Heart right ventricle (tissue), 16 donors: Measurements from ENCODE around the gene NOX3. TPM values are rescaled to one million over a fixed set of nuclear protein-coding genes. Genes with fewer than 3 reads are reported as not detected.
"Not testable (repeated sequence)": the region's sequence is repeated elsewhere in the genome, so short reads cannot be mapped to it uniquely, and the experiment has no call there.

Source experiments
- ATAC-seq, 8 donors: fragments of 200-7000 bp; cut with Tn5 transposase; one replicate each; pipeline ENCODE4 v1.9.1; 2020; ENCODE audit warnings: mild to moderate bottlenecking in 8 of 8, moderate library complexity in 8 of 8, moderate number of reproducible peaks in 1 of 8
- DNase-seq, 2 donors: peaks; one replicate each; pipeline ENCODE4 v3.0.0-alpha.2; 2020
- H3K27ac ChIP-seq, 10 donors: fragments of 200-600 bp; sonication (generic) in 2 of 10; one replicate each; pipeline versions ENCODE4 v1.5.0 to v1.8.0; 2020 to 2022; ENCODE audit warnings: mild to moderate bottlenecking in 3 of 10
- H3K27me3 ChIP-seq, 7 donors: fragments of 200-600 bp; one replicate each; pipeline ENCODE4 v1.8.0; 2021 to 2022; ENCODE audit warnings: mild to moderate bottlenecking in 2 of 7
- H3K36me3 ChIP-seq, 9 donors: fragments of 200-600 bp; sonication (generic) in 1 of 9; one replicate each; pipeline versions ENCODE4 v1.5.0 to v1.8.0; 2020 to 2022; ENCODE audit warnings: mild to moderate bottlenecking in 2 of 9
- H3K4me1 ChIP-seq, 9 donors: fragments of 200-600 bp; sonication (generic) in 1 of 9; one replicate each; pipeline versions ENCODE4 v1.5.0 to v1.8.0; 2020 to 2022; ENCODE audit warnings: mild to moderate bottlenecking in 4 of 9
- H3K4me3 ChIP-seq, 10 donors: fragments of 200-600 bp; sonication (generic) in 2 of 10; one replicate each; pipeline versions ENCODE4 v1.5.0 to v1.8.0; 2020 to 2022; ENCODE audit warnings: mild to moderate bottlenecking in 7 of 10, moderate library complexity in 2 of 10
- H3K9me3 ChIP-seq, 11 donors: fragments of 200-600 bp in 10 of 11; sonication (generic) in 2 of 11; one replicate each; pipeline versions ENCODE4 v1.5.0 to v1.8.0; 2013 to 2022; ENCODE audit warnings: mild to moderate bottlenecking in 2 of 11, control low read depth in 1 of 11, moderate library complexity in 1 of 11
- WGBS, 2 donors: extraction: QIAGEN DNeasy Blood & Tissue Kit; methylation state at CpG; one replicate each; pipeline ENCODE4 v1.1.7; 2013; ENCODE audit warnings: inconsistent platforms in 1 of 2; 5-methylcytosine and 5-hydroxymethylcytosine counted together
- intact Hi-C, 10 donors: fragments of 100-400 bp; cut with DNase I; formaldehyde crosslinking; loops; one replicate each; pipeline versions ENCODE4 v1.11.1 to v1.14.2; 2022
- polyA plus RNA-seq, 2 donors: library from polyadenylated mRNA; stranded (reverse); fragments of 200-250 nt; gene quantifications; one replicate each; pipeline ENCODE4 v1.2.3, GENCODE V29; 2013
- total RNA-seq, 10 donors: library from RNA; stranded (reverse); fragmentation: NEBNext Ultra II Directional in 3 of 10; extraction: Animal tissue kit (Norgen Biotek cat#: 25700) in 3 of 10; gene quantifications; one replicate each; pipeline versions ENCODE4 v1.2.1 to v1.2.4, GENCODE V29; 2021 to 2023
- TF ChIP-seq, protein P1 (sequence below), 9 donors: fragments of 200-600 bp; sonication (generic) in 2 of 9; IDR thresholded peaks; one replicate each; pipeline versions ENCODE4 v1.5.0 to v1.8.0; 2021 to 2022; ENCODE audit warnings: antibody characterized with exemption in 9 of 9, mild to moderate bottlenecking in 5 of 9, moderate library complexity in 1 of 9
- donor health status: Arrhythmogenic right ventricular cardiomyopathy.
- donor health status: ischemic (EF 13 %, LVEDD 7.1; RV severe dilation, severe dysfunction).
- donor health status: healthy with polysubstance abuse.
- donor health status: DM: no; HTN: yes; CAD: no.
- donor health status: DM: no; HTN: no; CAD: no.
- donor health status: ischemic (EF 25% LVEDD 6.9; RV normal size, moderate dysfunction).
- donor health status: ischemic (EF 25% LVEDD 5.7; RV mildly dilated, moderate dysfunction).
- donor health status: healthy.
- donor health status: DM: yes; HTN: yes; CAD: no.
- donor health status: Ischemic cardiomyopathy.
- donor health status: ischemic (EF 35%, LVEDD 5.7; RV mildly dilated, moderate dysfunction).
- donor health status: nonischemic (EF 11% LVEDD 7.7; RV severe dilation, severe dysfunction).
- donor health status: DM: yes; HTN: yes; CAD: no.
- donor health status: PGD.
- donor health status: ischemic (EF 29% LVEDD 5.4; RV normal size, mild dysfunction).
- donor health status: nonischemic (EF 23%, LVEDD 6.1; RV moderate dilation, normal function).

The NOX3 gene
- total and polyA plus RNA-seq, 12 donors, result not detected

DNA sequence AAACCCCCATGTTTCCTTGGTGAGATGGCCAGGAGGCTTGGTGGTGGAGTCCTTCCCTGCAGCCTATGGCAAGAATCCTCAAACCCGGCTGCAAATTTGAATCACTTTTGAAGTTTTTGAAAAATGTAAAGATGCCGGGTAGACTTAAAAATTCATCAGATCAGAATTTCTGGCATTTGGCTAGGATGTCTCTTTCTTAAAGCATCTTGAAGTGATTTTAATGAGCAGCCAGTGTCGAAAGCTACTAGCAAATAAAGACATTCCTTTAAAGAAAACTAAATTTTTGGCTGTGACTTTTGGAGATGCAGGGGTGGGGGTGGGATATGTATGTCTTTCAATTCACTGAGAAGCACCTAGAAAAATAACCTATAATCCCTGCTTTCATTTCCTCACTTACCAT is 25.6 kb upstream of the NOX3 start:
- no peak for ATAC-seq
- 81 to 89% methylated on average over 3 of the region's 3 CpGs for WGBS, 2 donors

DNA sequence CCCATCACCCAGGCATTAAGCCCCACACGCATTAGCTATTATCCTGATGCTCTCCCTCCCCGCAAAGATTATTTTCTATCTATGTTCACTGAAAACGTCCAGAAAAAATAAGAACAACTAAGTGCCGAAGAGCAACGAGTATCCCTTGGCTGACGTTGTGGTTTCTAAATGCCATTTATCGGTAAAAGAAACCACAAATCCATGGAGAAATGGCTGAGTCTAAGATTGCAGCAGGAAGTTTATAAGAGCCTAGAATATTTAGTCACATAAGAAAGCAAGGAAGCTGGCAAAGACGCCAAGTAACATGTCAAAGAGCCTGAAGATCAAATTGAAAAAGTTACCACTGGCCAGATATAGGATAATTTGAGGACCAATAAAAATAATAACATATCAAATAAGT is 18.1 kb upstream of the NOX3 start:
- Histone ChIP-seq H3K9me3 (peaks cover 0 to 10% (median under 1%) of the 10 kb centered on the region in 11 donors), H3K36me3 (no peaks in the 10 kb centered on the region), H3K4me1 (no peaks in the 10 kb centered on the region), H3K27ac (no peak overlapping the region), H3K27me3 (no peaks in the 10 kb centered on the region), H3K4me3 (no peak overlapping the region)
- no peak for ATAC-seq
- no peak for DNase-seq
- TF ChIP-seq, protein P1, sequence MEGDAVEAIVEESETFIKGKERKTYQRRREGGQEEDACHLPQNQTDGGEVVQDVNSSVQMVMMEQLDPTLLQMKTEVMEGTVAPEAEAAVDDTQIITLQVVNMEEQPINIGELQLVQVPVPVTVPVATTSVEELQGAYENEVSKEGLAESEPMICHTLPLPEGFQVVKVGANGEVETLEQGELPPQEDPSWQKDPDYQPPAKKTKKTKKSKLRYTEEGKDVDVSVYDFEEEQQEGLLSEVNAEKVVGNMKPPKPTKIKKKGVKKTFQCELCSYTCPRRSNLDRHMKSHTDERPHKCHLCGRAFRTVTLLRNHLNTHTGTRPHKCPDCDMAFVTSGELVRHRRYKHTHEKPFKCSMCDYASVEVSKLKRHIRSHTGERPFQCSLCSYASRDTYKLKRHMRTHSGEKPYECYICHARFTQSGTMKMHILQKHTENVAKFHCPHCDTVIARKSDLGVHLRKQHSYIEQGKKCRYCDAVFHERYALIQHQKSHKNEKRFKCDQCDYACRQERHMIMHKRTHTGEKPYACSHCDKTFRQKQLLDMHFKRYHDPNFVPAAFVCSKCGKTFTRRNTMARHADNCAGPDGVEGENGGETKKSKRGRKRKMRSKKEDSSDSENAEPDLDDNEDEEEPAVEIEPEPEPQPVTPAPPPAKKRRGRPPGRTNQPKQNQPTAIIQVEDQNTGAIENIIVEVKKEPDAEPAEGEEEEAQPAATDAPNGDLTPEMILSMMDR (IDR thresholded peaks at IDR 0.05), result no peak
- intact Hi-C loops, result no loop called here
- WGBS, 2 donors, result 77 to 79% methylated on average over 8 of the region's 8 CpGs

More for the DNA sequence above, 25.6 kb upstream of the NOX3 start:
- Histone ChIP-seq H3K4me3 (no peak overlapping the region), H3K27me3 (peaks cover 0 to 5% (median 0%) of the 10 kb centered on the region in 7 donors), H3K4me1 (no peaks in the 10 kb centered on the region), H3K27ac (no peak overlapping the region), H3K9me3 (no peaks in the 10 kb centered on the region), H3K36me3 (no peaks in the 10 kb centered on the region)
- TF ChIP-seq, protein P1 (IDR thresholded peaks at IDR 0.05), result no peak
- DNase-seq, result no peak
- intact Hi-C loops, result no loop called here

DNA sequence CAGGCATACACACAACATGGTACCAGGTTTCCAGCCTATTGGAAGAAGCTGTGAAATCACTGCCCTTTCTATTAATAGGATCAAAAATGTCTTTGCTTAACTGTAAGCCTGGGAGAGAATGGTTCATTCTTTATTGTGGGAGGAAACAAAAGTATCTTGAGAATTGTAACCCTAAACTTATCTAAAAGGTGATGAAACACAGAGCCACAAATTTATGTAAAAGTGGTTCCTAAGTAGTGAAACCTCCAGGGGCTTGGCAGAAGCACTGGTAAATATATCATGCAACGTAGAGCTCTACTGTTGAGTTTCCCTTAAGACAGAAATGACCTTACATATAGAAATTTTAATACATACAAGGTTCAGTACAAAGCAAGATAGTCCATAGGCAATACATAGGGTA is 17.2 kb upstream of the NOX3 start:
- intact Hi-C loops, result no loop called here
- no peaks in the 10 kb centered on the region for H3K27me3 ChIP-seq

DNA sequence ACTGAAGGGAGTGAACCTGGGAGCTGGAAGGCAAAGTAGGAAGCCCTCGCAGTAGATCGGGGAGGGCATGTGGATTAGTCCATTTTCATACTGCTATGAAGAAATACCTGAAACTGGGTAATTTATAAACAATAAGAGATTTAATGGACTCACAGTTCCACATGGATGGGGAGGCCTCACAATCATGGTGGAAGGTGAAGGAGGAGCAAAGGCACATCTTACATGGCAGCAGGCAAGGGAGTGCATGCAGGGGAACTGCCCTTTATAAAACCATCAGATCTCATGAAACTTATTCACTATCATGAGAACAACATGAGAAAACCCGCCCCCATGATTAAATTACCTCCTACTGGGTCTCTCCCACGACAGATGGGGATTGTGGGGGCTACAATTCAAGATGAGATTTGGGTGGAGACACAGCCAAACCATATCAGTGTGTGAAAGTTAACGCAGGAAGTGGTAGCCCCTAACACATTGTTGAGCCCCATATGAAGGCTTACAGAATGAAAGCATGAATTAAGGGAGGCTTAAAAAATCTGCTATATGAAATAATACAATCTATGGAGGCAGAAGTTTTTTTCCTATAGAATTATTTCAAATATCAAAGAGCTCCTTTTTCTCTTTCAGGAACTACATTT is 15.5 kb upstream of the NOX3 start:
- intact Hi-C loops, result not testable (repeated sequence)

More for the DNA sequence above, 17.2 kb upstream of the NOX3 start:
- 59 to 74% methylated on average over 1 of the region's 1 CpG for WGBS, 2 donors
- no peaks in the 10 kb centered on the region for H3K4me1 ChIP-seq
- peaks cover 0 to 19% (median 6%) of the 10 kb centered on the region in 11 donors for H3K9me3 ChIP-seq
- H3K4me3 ChIP-seq, result no peak overlapping the region
- no peak for DNase-seq
- no peak for ATAC-seq
- H3K27ac ChIP-seq, result no peak overlapping the region
- H3K36me3 ChIP-seq, result no peaks in the 10 kb centered on the region
- TF ChIP-seq, protein P1 (IDR thresholded peaks at IDR 0.05), result no peak

DNA sequence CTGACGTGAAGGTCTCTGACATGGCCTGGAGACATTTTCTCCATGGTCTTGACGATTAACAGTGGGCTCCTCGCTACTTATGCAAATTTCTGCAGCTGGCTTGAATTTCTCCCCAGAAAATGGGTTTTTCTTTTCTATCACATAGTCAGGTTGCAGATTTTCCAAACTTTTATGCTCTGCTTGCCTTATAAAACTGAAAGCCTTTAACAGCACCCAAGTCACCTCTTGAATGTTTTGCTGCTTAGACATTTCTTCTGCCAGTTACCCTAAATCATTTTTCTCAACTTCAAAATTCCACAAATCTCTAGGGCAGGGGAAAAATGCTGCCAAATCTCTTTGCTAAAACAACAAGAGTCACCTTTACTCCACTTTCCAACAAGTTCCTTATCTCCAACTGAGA is 12.9 kb upstream of the NOX3 start:
- H3K4me3 ChIP-seq, H3K27ac ChIP-seq, ATAC-seq, H3K4me1 ChIP-seq, H3K36me3 ChIP-seq, intact Hi-C loops, DNase-seq, H3K27me3 ChIP-seq: not testable (repeated sequence)
- H3K9me3 ChIP-seq, result peaks cover 0 to 36% (median 6%) of the 10 kb centered on the region in 11 donors
- 86 to 94% methylated on average over 3 of the region's 3 CpGs for WGBS, 2 donors

More for the DNA sequence above, 15.5 kb upstream of the NOX3 start:
- ATAC-seq, H3K27me3 ChIP-seq, H3K4me3 ChIP-seq, H3K4me1 ChIP-seq, DNase-seq, H3K27ac ChIP-seq, H3K36me3 ChIP-seq: not testable (repeated sequence)
- H3K9me3 ChIP-seq, result peaks cover 0 to 27% (median 6%) of the 10 kb centered on the region in 11 donors
- WGBS, 2 donors, result 82 to 87% methylated on average over 5 of the region's 5 CpGs
